NOMO-1 treated with DMSO at 0.1 percent for 48 hours (cell line): ENCODE results near the gene AKT2.
"Not testable (repeated sequence)": the region's sequence is repeated elsewhere in the genome, so short reads cannot be mapped to it uniquely, and the experiment has no call there.

Source experiments
- DNase-seq: peaks from one replicate; lab custom pipeline; 2025; ENCODE audit not compliant: unreplicated experiment; lab: John Stamatoyannopoulos, UW

Gene AKT2

DNA sequence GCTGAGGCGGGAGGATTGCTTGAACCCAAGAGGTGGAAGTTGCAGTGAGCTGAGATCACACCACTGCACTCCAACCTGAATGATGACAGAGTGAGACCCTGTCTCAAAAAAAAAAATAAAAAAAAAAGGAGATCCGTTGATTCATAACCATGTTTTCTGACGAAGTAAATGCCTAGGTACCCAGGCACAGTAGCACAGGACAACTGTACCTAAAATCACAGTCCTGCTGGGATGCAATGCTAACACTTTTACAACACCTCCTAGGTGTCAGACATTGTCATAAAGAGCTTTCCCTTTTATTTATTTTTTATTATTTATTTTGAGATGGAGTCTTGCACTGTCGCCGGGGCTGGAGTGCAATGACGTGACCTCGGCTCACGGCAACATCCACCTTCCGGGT, 64.5 kb downstream of the AKT2 start:
- no peak for DNase-seq

DNA sequence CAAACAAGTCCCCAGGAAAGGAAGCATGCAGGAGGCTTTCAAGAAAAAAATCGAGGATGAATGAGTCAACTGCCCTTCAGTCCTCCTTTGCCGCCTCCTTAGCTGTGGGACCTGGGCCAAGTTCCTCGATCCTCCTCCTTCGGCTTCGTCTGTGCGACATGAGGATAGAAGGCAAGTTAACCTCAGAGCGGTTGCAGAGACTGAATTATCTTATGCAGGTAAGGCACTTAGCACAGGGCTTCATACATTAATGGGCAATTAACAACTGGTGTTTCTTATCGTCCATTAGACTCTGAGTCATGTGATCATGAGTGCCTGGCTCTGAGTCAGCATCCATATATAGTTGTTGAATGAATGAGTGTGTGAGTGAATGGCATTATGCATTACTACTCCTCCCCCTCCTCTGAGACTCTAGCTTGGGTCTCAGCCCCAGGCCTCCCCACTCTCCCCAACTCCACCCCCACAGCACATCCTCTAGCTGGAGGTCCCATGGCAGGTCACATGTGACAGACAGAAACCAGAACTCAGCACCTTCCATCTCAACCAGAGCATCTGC, 65.3 kb downstream of the AKT2 start:
- no peak for DNase-seq

GRCh38 chr19:40219029-40219428, 66.1 kb downstream of the AKT2 start:
- not testable (repeated sequence) for DNase-seq

GRCh38 chr19:40217934-40218890, 66.9 kb downstream of the AKT2 start, which contains the start of gene TTC9B:
Gene TTC9B (minus strand): TSS chr19:40218384. CDS start chr19:40218381, 3 bp downstream.
- DNase-seq, result no peak

DNA sequence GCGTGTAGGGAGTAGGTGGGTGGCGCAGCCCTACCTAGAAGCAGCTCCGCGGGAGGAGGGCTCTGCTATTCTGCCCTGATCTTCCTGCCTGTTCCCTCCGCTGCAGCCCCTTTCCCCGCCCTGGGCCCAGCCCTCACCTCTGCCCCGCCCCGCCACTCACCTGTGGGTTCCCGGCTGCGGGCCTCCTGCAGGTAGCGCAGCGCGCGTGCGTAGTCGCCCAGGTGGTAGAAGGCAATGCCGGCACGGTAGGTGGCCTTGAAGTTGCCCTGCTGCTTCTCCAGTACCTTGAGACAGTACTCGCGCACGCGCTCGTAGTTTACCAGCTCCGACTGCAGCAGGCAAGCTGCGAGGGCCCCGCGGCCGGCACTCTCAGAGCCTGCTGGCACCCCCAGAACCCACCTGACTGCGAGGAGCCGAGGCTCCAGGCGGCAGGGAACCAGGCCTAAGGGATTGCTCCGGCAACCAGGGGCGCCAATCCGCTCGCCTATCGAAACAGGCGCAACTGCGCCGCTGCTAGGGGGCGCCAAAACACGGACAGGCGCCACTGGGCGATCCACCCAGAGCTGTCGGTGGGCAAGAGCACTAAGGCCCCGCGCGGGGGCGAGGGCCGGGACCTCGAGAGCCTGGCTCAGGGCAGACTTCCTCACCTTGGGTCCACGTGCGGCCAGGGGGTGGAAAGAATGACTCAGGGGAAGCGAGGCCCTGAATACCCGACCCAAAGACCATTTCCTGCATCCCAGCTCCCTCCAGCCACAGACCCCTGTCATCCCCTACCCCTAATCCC, 67.9 kb downstream of the AKT2 start:
- no peak for DNase-seq

- DNase-seq, result no peak
Measured at GRCh38 chr19:40216777-40217026, 68.4 kb downstream of the AKT2 start.

- no peak for DNase-seq
Measured at GRCh38 chr19:40216013-40216776, 69.0 kb downstream of the AKT2 start.

GRCh38 chr19:40214936-40215335, 70.2 kb downstream of the AKT2 start:
- no peak for DNase-seq

GRCh38 chr19:40213882-40214570, 71.1 kb downstream of the AKT2 start:
- DNase-seq, result no peak

DNA sequence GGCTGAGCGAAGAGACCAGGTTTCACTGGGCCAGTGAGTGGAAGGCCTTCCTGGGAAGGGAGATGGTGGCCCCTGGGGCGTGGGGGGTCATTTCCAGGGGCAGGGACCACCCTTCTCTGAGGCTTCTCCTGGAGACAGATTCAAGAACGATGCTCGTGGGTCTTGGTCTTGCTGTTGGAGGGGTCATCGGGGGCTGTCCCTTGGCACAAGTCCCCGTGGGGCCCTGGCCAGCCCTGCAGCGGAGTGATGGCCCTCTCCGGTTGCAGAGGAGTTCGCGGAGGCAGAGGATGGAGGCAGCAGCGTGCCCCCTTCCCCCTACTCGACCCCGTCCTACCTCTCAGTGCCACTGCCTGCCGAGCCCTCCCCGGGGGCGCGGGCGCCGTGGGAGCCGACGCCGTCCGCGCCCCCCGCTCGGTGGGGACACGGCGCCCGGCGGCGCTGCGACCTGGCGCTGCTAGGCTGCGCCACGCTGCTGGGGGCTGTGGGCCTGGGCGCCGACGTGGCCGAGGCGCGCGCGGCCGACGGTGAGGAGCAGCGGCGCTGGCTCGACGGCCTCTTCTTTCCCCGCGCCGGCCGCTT, 71.8 kb downstream of the AKT2 start:
- no peak for DNase-seq

DNA sequence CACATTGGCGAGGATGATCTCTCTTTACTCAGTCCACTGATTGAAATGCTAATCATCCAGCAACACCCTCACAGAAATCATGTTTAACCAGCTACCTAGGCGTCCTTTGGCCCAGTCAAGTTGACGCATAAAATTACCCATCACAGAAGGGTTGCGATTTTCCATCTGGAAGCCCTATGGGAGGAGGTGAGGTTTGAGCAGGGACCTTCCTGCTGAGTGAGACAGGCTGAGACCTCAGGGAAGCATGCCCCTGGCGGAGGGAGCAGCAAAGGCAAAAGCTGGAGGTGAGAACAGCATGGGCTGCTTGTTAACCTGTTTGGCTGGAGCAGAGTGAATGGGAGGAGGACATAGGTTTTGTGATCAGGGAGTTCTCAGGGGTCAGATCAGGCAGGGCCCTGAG, 74.3 kb downstream of the AKT2 start:
- no peak for DNase-seq

GRCh38 chr19:40208602-40209001, 76.5 kb downstream of the AKT2 start:
- DNase-seq, result no peak

GRCh38 chr19:40205760-40206159, 79.4 kb downstream of the AKT2 start:
- no peak for DNase-seq

DNA sequence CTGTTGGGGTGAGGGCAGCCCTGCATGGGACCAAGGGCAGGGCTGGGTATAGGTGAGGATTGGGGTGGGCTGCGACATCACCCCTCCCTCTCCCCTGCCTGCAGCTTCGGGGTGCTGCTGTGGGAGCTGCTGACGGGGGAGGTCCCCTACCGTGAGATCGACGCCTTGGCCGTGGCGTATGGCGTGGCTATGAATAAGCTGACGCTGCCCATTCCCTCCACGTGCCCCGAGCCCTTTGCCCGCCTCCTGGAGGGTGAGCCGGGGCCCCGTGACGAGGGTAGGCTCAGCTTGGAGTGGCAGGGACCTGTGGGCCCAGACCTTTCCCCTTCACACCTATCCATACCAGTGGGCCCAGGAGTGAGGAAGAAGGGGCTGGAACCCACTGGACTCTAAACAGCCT, 80.8 kb downstream of the AKT2 start:
- DNase-seq, result no peak

DNA sequence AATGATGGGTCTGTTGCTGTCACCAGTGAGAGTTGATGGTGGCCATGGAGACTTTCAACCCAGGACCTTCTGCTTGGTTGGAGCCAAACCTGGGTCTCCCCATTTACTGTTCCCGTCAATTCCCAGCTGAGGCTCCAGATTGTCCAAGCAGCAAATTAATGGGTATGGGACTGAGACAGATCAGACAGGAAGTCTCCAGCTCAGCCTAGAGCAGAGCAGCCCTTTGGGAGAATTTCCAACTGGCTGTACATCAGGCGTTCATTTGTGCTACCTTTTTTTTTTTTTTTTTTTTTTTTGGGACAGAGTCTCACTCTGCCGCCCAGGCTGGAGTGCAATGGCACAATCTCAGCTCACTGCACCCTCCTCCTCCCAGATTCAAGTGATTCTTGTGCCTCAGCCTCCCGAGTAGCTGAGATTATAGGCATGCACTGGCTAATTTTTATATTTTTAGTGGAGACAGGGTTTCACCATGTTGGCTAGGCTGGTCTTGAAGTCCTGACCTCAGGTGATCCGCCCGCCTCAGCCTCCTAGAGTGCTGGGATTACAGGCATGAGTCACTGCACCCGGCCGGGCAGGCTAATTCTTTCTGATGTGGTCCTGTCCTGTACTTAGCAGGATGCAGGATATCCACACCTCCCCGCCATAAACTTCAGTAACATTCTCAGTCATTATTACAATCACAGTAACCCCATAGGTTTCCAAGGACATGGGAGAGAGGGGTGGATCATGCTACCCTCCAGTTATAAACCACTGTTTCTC, 84.6 kb downstream of the AKT2 start:
- DNase-seq, result no peak

- DNase-seq, result no peak
Measured at GRCh38 chr19:40198272-40198990, 86.7 kb downstream of the AKT2 start.

DNA sequence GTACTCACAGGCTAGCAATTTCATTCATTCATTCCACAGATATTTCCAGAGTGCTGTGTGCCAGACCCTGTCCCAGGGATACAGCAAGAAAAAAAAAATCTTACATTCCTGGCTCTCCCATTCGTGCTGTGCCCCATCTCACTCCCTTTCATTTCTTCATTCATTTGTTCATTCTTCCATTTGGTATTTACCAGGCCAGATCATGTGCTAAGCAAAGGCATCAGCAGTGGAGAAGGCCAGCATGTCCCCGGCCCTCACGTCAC, 91.6 kb downstream of the AKT2 start:
- DNase-seq, result no peak

GRCh38 chr19:40192758-40193586, 92.2 kb downstream of the AKT2 start:
- DNase-seq, result no peak
